Effector memory CD4-positive, alpha-beta T cell (primary cell): Measurements from ENCODE around the gene RTTN.

Experiments used
- DNase-seq, 3 donors: peaks; one replicate each; pipeline ENCODE4 v3.0.0-alpha.2; 2020
- H3K27ac ChIP-seq: 2 replicates; pipeline ENCODE4 v1.7.0; 2013; ENCODE audit warnings: mild to moderate bottlenecking, low read length, moderate library complexity; ENCODE audit not compliant: insufficient read depth, poor library complexity, severe bottlenecking
- H3K27me3 ChIP-seq: replicated peaks from 2 replicates; pipeline ENCODE4 v1.7.0; 2013; ENCODE audit warnings: mild to moderate bottlenecking, low read length; ENCODE audit not compliant: insufficient read depth, control insufficient read depth, poor library complexity, severe bottlenecking
- H3K36me3 ChIP-seq: 2 replicates; pipeline ENCODE4 v1.7.0; 2013; ENCODE audit warnings: mild to moderate bottlenecking, low read length, moderate library complexity; ENCODE audit not compliant: control insufficient read depth, insufficient read depth
- H3K4me1 ChIP-seq: 2 replicates; pipeline ENCODE4 v1.7.0; 2013; ENCODE audit warnings: low read length, mild to moderate bottlenecking; ENCODE audit not compliant: control insufficient read depth, insufficient read depth, poor library complexity, severe bottlenecking
- H3K4me3 ChIP-seq: 2 replicates; pipeline ENCODE4 v1.7.0; 2013; ENCODE audit warnings: low read length, low read depth, mild to moderate bottlenecking; ENCODE audit not compliant: insufficient read depth, poor library complexity, severe bottlenecking
- H3K9me3 ChIP-seq: 2 replicates; pipeline ENCODE4 v1.7.0; 2013; ENCODE audit warnings: mild to moderate bottlenecking, low read length, moderate library complexity; ENCODE audit not compliant: control insufficient read depth

The RTTN gene

GRCh38 chr18:69998523-69998987, 206.9 kb downstream of the RTTN start:
- Histone ChIP-seq H3K4me3 (no peak overlapping the region), H3K27me3 (no peaks in the 10 kb centered on the region), H3K27ac (no peak overlapping the region), H3K36me3 (peaks cover 5% of the 10 kb centered on the region), H3K9me3 (no peaks in the 10 kb centered on the region), H3K4me1 (no peaks in the 10 kb centered on the region)
- no peak for DNase-seq

GRCh38 chr18:69996951-69997798, 208.3 kb downstream of the RTTN start:
- Histone ChIP-seq H3K4me3 (no peak overlapping the region), H3K36me3 (peaks cover 5% of the 10 kb centered on the region), H3K27me3 (no peaks in the 10 kb centered on the region), H3K4me1 (no peaks in the 10 kb centered on the region), H3K9me3 (no peaks in the 10 kb centered on the region), H3K27ac (no peak overlapping the region)
- DNase-seq: no peak

- Histone ChIP-seq H3K4me1 (no peaks in the 10 kb centered on the region), H3K27ac (no peak overlapping the region), H3K27me3 (no peaks in the 10 kb centered on the region), H3K9me3 (no peaks in the 10 kb centered on the region), H3K36me3 (peaks cover 5% of the 10 kb centered on the region), H3K4me3 (no peak overlapping the region)
- no peak for DNase-seq
Observed at GRCh38 chr18:69996417-69996816, 209.1 kb downstream of the RTTN start.

- Histone ChIP-seq H3K4me3 (no peak overlapping the region), H3K27ac (no peak overlapping the region), H3K27me3 (no peaks in the 10 kb centered on the region), H3K9me3 (no peaks in the 10 kb centered on the region), H3K4me1 (no peaks in the 10 kb centered on the region), H3K36me3 (peaks cover 3% of the 10 kb centered on the region)
- no peak for DNase-seq
Observed at GRCh38 chr18:69995774-69996173, 209.7 kb downstream of the RTTN start.

GRCh38 chr18:69992776-69993175, 212.7 kb downstream of the RTTN start:
- no peak for DNase-seq

GRCh38 chr18:69987870-69988269, 217.6 kb downstream of the RTTN start:
- no peaks in the 10 kb centered on the region for H3K4me1 ChIP-seq
- no peaks in the 10 kb centered on the region for H3K36me3 ChIP-seq
- no peak overlapping the region for H3K4me3 ChIP-seq
- H3K27ac ChIP-seq: no peak overlapping the region
- no peaks in the 10 kb centered on the region for H3K27me3 ChIP-seq
- no peaks in the 10 kb centered on the region for H3K9me3 ChIP-seq
- no peak for DNase-seq

More at GRCh38 chr18:69992776-69993175, 212.7 kb downstream of the RTTN start:
- Histone ChIP-seq H3K27ac (no peak overlapping the region), H3K36me3 (no peaks in the 10 kb centered on the region), H3K9me3 (no peaks in the 10 kb centered on the region), H3K4me3 (no peak overlapping the region), H3K27me3 (no peaks in the 10 kb centered on the region), H3K4me1 (no peaks in the 10 kb centered on the region)

GRCh38 chr18:69985239-69985638, 220.2 kb downstream of the RTTN start:
- Histone ChIP-seq H3K4me1 (peaks cover 3% of the 10 kb centered on the region), H3K9me3 (no peaks in the 10 kb centered on the region), H3K27me3 (no peaks in the 10 kb centered on the region), H3K4me3 (no peak overlapping the region), H3K27ac (no peak overlapping the region), H3K36me3 (no peaks in the 10 kb centered on the region)
- DNase-seq: no peak

- H3K27ac ChIP-seq: no peak overlapping the region
- no peak overlapping the region for H3K4me3 ChIP-seq
- no peak for DNase-seq
- no peaks in the 10 kb centered on the region for H3K9me3 ChIP-seq
- H3K27me3 ChIP-seq: no peaks in the 10 kb centered on the region
- peaks cover 3% of the 10 kb centered on the region for H3K4me1 ChIP-seq
- H3K36me3 ChIP-seq: no peaks in the 10 kb centered on the region
Observed at GRCh38 chr18:69982417-69982816, 223.1 kb downstream of the RTTN start.

- DNase-seq: no peak
- Histone ChIP-seq H3K9me3 (no peaks in the 10 kb centered on the region), H3K4me1 (peaks cover 3% of the 10 kb centered on the region), H3K27me3 (no peaks in the 10 kb centered on the region), H3K27ac (no peak overlapping the region), H3K36me3 (no peaks in the 10 kb centered on the region), H3K4me3 (no peak overlapping the region)
Observed at GRCh38 chr18:69981948-69982347, 223.5 kb downstream of the RTTN start.

GRCh38 chr18:69980982-69981804, 224.3 kb downstream of the RTTN start:
- Histone ChIP-seq H3K4me1 (peaks cover 3% of the 10 kb centered on the region), H3K27ac (no peak overlapping the region), H3K4me3 (no peak overlapping the region), H3K9me3 (no peaks in the 10 kb centered on the region), H3K27me3 (no peaks in the 10 kb centered on the region), H3K36me3 (no peaks in the 10 kb centered on the region)
- DNase-seq: no peak
